Spinal cord (tissue), 10 donors: ENCODE results near the gene SNED1. TPM values are rescaled to one million over a fixed set of nuclear protein-coding genes. Genes with fewer than 3 reads are reported as not detected.

Experiments
- DNase-seq, 6 donors: peaks; one replicate each; pipeline versions ENCODE4 v3.0.0 to v3.0.0-alpha.2; 2013 to 2015; ENCODE audit warnings: low spot score in 6 of 6, low read depth in 4 of 6
- H3K27ac ChIP-seq: one replicate; pipeline ENCODE4 v1.5.1; 2013; ENCODE audit warnings: low read depth, low read length, control low read depth
- H3K27me3 ChIP-seq: one replicate; pipeline ENCODE4 v1.6.1; 2013; ENCODE audit warnings: low read length; ENCODE audit not compliant: control insufficient read depth, insufficient read depth
- H3K36me3 ChIP-seq: one replicate; pipeline ENCODE4 v1.6.1; 2013; ENCODE audit warnings: low read length; ENCODE audit not compliant: control insufficient read depth, insufficient read depth
- H3K4me1 ChIP-seq: one replicate; pipeline ENCODE4 v1.6.1; 2013; ENCODE audit warnings: low read length; ENCODE audit not compliant: control insufficient read depth, insufficient read depth
- H3K4me3 ChIP-seq: one replicate; pipeline ENCODE4 v1.5.1; 2013; ENCODE audit warnings: low read depth, low read length, control low read depth
- H3K9me3 ChIP-seq: one replicate; pipeline ENCODE4 v1.6.1; 2013; ENCODE audit warnings: low read length; ENCODE audit not compliant: control insufficient read depth, insufficient read depth
- WGBS: methylation state at CpG from one replicate; pipeline ENCODE4 v1.1.5; 2013; ENCODE audit warnings: missing lambda C conversion rate; ENCODE audit not compliant: insufficient coverage; 5-methylcytosine and 5-hydroxymethylcytosine counted together
- polyA plus RNA-seq, 2 donors: library from polyadenylated mRNA; unstranded; fragments of 120-200 nt; gene quantifications; one replicate each; pipeline ENCODE4 v1.2.1, GENCODE V29; 2013; ENCODE audit not compliant: insufficient read length in 2 of 2
- total RNA-seq, 2 donors: library from RNA; depleted of rRNA in 1 of 2; stranded (reverse); fragments of 120-200 nt in 1 of 2; fragments of >200 nt in 1 of 2; gene quantifications; one replicate each; pipeline versions ENCODE4 v1.2.3 to v1.2.4, GENCODE V29; 2013 to 2014
- donor health status: healthy.

The SNED1 gene
- total and polyA plus RNA-seq, 4 donors, result 6.0 to 93.7 (median 26.7) TPM

GRCh38 chr2:241035818-241036396 is 37.5 kb downstream of the SNED1 start:
- peaks cover 2% of the 10 kb centered on the region for H3K36me3 ChIP-seq
- no peaks in the 10 kb centered on the region for H3K9me3 ChIP-seq
- H3K27me3 ChIP-seq, result peaks cover 22% of the 10 kb centered on the region
- no peak overlapping the region for H3K4me3 ChIP-seq
- peaks cover 16% of the 10 kb centered on the region for H3K4me1 ChIP-seq
- DNase-seq, result peak in 2 of 6 donors; percentile 38 to 63
- H3K27ac ChIP-seq, result no peak overlapping the region
- 4% methylated on average over 23 of the region's 39 CpGs for WGBS

DNA sequence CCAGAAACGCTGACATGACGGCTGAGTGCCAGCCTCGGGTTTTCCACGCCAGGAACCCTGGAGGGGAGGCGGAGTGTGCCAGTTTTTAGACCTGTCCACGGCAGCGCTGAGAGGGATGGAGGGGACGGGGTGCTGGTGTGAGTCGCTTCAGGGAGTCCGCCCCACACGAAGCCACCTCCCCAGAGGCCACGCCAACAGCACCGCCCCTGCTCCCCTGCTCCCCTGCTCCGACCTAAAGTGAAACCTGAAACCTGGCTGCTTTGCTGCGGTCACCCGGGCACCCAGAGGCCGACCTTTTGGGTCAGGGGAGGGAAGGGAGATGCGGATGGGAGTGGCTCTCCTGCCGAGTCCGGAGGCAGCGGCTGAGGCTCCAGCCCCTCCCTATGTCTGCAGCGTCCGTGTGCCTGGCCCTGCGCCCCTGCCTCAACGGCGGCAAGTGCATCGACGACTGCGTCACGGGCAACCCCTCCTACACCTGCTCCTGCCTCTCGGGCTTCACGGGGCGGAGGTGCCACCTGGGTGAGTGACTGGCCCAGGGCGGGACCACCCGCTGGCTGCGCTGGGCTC is 38.1 kb downstream of the SNED1 start:
- peaks cover 16% of the 10 kb centered on the region for H3K4me1 ChIP-seq
- WGBS, result 11% methylated on average over 35 of the region's 36 CpGs
- H3K4me3 ChIP-seq, result no peak overlapping the region
- peaks cover 2% of the 10 kb centered on the region for H3K36me3 ChIP-seq
- no peaks in the 10 kb centered on the region for H3K9me3 ChIP-seq
- H3K27ac ChIP-seq, result no peak overlapping the region
- peaks cover 22% of the 10 kb centered on the region for H3K27me3 ChIP-seq
- peak in 1 of 6 donors; percentile 1 for DNase-seq

DNA sequence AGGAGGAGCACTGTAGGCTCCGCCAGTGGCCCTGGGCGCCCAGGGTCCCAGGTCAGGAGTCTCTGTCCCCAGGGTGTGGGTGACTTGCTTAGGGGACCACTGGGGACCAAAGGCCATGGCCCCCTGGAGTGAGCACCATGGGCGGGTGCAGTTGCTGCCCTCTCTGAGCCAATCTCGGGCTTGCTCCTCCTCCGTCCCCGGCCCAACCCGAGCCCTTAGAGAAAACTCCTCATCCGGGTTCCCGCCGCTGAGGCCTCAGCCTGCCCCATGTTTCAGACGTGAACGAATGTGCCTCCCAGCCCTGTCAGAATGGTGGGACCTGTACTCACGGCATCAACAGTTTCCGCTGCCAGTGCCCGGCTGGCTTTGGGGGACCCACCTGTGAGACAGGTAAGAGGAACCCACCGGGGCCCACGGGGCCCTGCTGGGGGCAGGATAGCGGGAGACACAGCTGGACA is 38.6 kb downstream of the SNED1 start:
- no peak for DNase-seq
- WGBS, result 52% methylated on average over 18 of the region's 18 CpGs
- H3K9me3 ChIP-seq, result no peaks in the 10 kb centered on the region
- peaks cover 16% of the 10 kb centered on the region for H3K4me1 ChIP-seq
- peaks cover 2% of the 10 kb centered on the region for H3K36me3 ChIP-seq
- H3K27ac ChIP-seq, result no peak overlapping the region
- no peak overlapping the region for H3K4me3 ChIP-seq
- H3K27me3 ChIP-seq, result peaks cover 22% of the 10 kb centered on the region

DNA sequence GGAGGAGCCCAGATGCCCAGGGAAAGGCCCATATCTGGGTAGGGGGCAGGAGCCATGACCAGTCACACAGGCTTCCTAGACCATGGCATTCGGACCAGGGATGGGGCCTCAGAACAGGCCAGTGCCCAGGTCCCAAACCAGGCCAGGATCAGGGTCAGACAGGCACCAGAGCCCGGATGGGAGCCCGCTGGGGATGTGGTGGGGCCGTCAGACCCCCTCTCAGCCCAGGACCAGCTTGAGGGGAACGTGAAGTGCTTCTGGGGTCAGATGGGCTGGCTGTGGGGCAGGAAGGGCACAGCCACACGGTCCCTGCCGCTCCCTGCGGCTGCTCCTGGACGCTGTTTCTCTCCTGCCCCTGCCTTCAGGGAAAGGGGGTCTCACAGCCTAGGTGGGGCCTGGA is 39.1 kb downstream of the SNED1 start:
- Histone ChIP-seq H3K9me3 (no peaks in the 10 kb centered on the region), H3K27me3 (peaks cover 22% of the 10 kb centered on the region), H3K4me1 (peaks cover 16% of the 10 kb centered on the region), H3K27ac (no peak overlapping the region), H3K36me3 (peaks cover 2% of the 10 kb centered on the region), H3K4me3 (no peak overlapping the region)
- DNase-seq, result no peak
- 84% methylated on average over 9 of the region's 9 CpGs for WGBS

GRCh38 chr2:241038374-241039180 is 40.2 kb downstream of the SNED1 start:
- H3K36me3 ChIP-seq, result peaks cover 2% of the 10 kb centered on the region
- H3K27me3 ChIP-seq, result peaks cover 22% of the 10 kb centered on the region
- no peak overlapping the region for H3K4me3 ChIP-seq
- 84% methylated on average over 15 of the region's 20 CpGs for WGBS
- H3K9me3 ChIP-seq, result no peaks in the 10 kb centered on the region
- H3K27ac ChIP-seq, result no peak overlapping the region
- H3K4me1 ChIP-seq, result peaks cover 16% of the 10 kb centered on the region
- DNase-seq, result no peak

- 83% methylated on average over 3 of the region's 4 CpGs for WGBS
- DNase-seq, result no peak
- no peak overlapping the region for H3K27ac ChIP-seq
- H3K4me3 ChIP-seq, result no peak overlapping the region
- H3K4me1 ChIP-seq, result peaks cover 16% of the 10 kb centered on the region
- H3K27me3 ChIP-seq, result peaks cover 24% of the 10 kb centered on the region
- no peaks in the 10 kb centered on the region for H3K36me3 ChIP-seq
- H3K9me3 ChIP-seq, result peaks cover under 1% of the 10 kb centered on the region
These were observed 41.0 kb downstream of the SNED1 start for GRCh38 chr2:241039416-241039815.

GRCh38 chr2:241040081-241040803 is 41.8 kb downstream of the SNED1 start:
- DNase-seq, result no peak
- Histone ChIP-seq H3K27me3 (peaks cover 21% of the 10 kb centered on the region), H3K27ac (no peak overlapping the region), H3K9me3 (peaks cover 4% of the 10 kb centered on the region), H3K4me1 (peaks cover 16% of the 10 kb centered on the region), H3K36me3 (no peaks in the 10 kb centered on the region), H3K4me3 (no peak overlapping the region)
- WGBS, result 94% methylated on average over 13 of the region's 13 CpGs

GRCh38 chr2:241041589-241042158 is 43.3 kb downstream of the SNED1 start:
- Histone ChIP-seq H3K27me3 (peaks cover 11% of the 10 kb centered on the region), H3K9me3 (peaks cover 4% of the 10 kb centered on the region), H3K36me3 (no peaks in the 10 kb centered on the region), H3K4me1 (peaks cover 5% of the 10 kb centered on the region), H3K27ac (no peak overlapping the region), H3K4me3 (no peak overlapping the region)
- 71% methylated on average over 3 of the region's 5 CpGs for WGBS
- no peak for DNase-seq

- Histone ChIP-seq H3K4me3 (no peak overlapping the region), H3K27me3 (peaks cover 2% of the 10 kb centered on the region), H3K36me3 (no peaks in the 10 kb centered on the region), H3K27ac (no peak overlapping the region), H3K4me1 (no peaks in the 10 kb centered on the region), H3K9me3 (peaks cover 4% of the 10 kb centered on the region)
- DNase-seq, result no peak
These were observed 45.2 kb downstream of the SNED1 start for GRCh38 chr2:241043581-241043980.
